ENCODE results near the gene EIF3J.

EIF3J gene

DNA sequence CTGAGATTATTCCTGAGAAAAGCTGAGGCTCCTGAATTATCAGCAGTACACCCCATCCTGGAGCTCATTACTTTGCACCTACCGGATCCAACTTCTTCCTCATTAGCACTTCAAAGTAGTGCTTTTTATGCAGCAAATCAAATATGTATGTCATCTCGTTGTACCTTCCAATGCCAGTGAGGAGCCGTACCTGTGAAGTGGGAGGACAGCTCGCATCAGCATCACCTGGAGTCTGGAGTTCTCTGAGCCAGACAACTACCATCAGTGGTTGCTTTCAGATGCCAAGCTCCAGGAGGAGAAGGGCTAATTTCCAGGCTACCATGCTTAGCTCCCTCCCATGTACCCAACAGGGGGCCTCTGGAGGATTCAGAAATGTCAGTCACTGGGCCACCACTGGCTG lies 32.4 kb downstream of the EIF3J start:
- Histone ChIP-seq H3K4me3 (ENCODE audit: low read length) (no peak overlapping the region), H3K27ac (ENCODE audit: low read depth, low read length) (no peak overlapping the region), H3K79me2 (ENCODE audit: control insufficient read depth, insufficient read depth, low read length) (no peaks in the 10 kb centered on the region), H3K18ac (ENCODE audit: low read length) (no peak overlapping the region), H3K9ac (ENCODE audit: low read length) (no peak overlapping the region), H3K36me3 (ENCODE audit: control insufficient read depth, insufficient read depth, low read length) (peaks cover 9% of the 10 kb centered on the region), H2BK15ac (replicated peaks; ENCODE audit: low read depth) (no peak overlapping the region), H3K56ac (ENCODE audit: low read length) (no peak overlapping the region), H3K23ac (ENCODE audit: low read length) (no peak overlapping the region), H3K4me1 (ENCODE audit: control insufficient read depth, low read depth, low read length) (no peaks in the 10 kb centered on the region), H3K4me2 (ENCODE audit: low read length) (no peak overlapping the region), H2BK5ac (ENCODE audit: low read length) (no peak overlapping the region), H3K4ac (ENCODE audit: low read depth, low read length) (no peak overlapping the region), H3K27me3 (ENCODE audit: insufficient read depth, low read length, poor library complexity) (no peaks in the 10 kb centered on the region), H4K8ac (ENCODE audit: low read depth, low read length) (no peak overlapping the region), H2BK120ac (ENCODE audit: low read depth, low read length) (no peak overlapping the region), H2AK5ac (ENCODE audit: low read length) (no peak overlapping the region), H3K79me1 (ENCODE audit: low read length) (no peaks in the 10 kb centered on the region), H4K5ac (ENCODE audit: low read length) (no peak overlapping the region)
- no CpG with 5 or more reads among the region's 4 CpGs for WGBS (ENCODE audit: extremely low coverage, insufficient coverage, low lambda C conversion rate)
- no peak for DNase-seq

DNA sequence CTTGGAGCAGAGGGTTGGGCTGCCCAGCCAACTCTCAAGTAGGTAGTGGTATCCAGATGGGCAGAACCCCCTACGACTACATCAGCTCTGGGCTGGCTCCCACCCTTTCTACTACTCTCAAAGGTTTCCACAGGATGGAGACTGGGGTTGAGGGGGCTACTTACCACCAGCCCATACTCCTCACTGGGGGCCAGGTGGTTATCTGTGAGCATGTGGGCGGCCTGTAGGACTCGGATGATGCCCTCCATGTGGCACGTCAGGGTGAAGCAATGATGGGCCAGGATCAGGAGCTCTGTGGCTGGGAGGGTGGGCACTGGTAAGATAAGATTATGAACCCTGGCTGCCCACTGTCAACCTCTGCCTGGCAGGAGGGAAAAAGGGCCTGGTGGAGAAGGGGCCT lies 33.4 kb downstream of the EIF3J start:
- WGBS (ENCODE audit: extremely low coverage, insufficient coverage, low lambda C conversion rate) = no CpG with 5 or more reads among the region's 4 CpGs

DNA sequence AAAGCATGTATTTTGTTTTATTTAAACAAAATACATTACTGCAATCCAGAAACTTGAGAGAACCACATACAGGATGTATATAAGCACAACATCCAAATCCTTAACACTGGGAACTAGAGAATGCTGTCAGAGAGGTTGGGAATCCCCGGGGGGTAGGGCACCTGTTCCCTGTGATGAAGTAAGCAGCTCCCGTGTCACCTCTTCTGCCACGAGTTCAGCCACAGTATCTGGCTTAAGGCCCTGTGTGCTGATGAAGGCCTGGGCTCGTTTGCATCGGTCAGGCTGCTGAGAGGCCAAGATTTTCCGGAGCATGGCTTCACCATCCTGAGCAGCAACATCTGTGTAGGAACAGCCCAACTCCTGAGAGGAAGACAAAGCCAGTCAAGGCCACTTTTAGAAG lies 36.4 kb downstream of the EIF3J start:
- no CpG with 5 or more reads among the region's 6 CpGs for WGBS (ENCODE audit: extremely low coverage, insufficient coverage, low lambda C conversion rate)
- no peak overlapping the region for H4K8ac ChIP-seq (ENCODE audit: low read depth, low read length)

More for the DNA sequence above, 33.4 kb downstream of the EIF3J start:
- Histone ChIP-seq H3K56ac (ENCODE audit: low read length) (no peak overlapping the region), H4K5ac (ENCODE audit: low read length) (no peak overlapping the region), H3K23ac (ENCODE audit: low read length) (no peak overlapping the region), H3K18ac (ENCODE audit: low read length) (no peak overlapping the region), H3K4me1 (ENCODE audit: control insufficient read depth, low read depth, low read length) (no peaks in the 10 kb centered on the region), H3K79me1 (ENCODE audit: low read length) (no peaks in the 10 kb centered on the region), H3K4ac (ENCODE audit: low read depth, low read length) (no peak overlapping the region), H2BK15ac (replicated peaks; ENCODE audit: low read depth) (no peak overlapping the region), H3K27me3 (ENCODE audit: insufficient read depth, low read length, poor library complexity) (no peaks in the 10 kb centered on the region), H3K27ac (ENCODE audit: low read depth, low read length) (no peak overlapping the region), H3K9ac (ENCODE audit: low read length) (no peak overlapping the region), H3K4me2 (ENCODE audit: low read length) (no peak overlapping the region), H2BK120ac (ENCODE audit: low read depth, low read length) (no peak overlapping the region), H3K79me2 (ENCODE audit: control insufficient read depth, insufficient read depth, low read length) (no peaks in the 10 kb centered on the region), H4K8ac (ENCODE audit: low read depth, low read length) (no peak overlapping the region), H2BK5ac (ENCODE audit: low read length) (no peak overlapping the region), H3K36me3 (ENCODE audit: control insufficient read depth, insufficient read depth, low read length) (peaks cover 8% of the 10 kb centered on the region), H3K4me3 (ENCODE audit: low read length) (no peak overlapping the region), H2AK5ac (ENCODE audit: low read length) (no peak overlapping the region)
- DNase-seq = no peak

GRCh38 chr15:44574734-44575133 lies 37.8 kb downstream of the EIF3J start:
- Histone ChIP-seq H2BK120ac (ENCODE audit: low read depth, low read length) (no peak overlapping the region), H4K5ac (ENCODE audit: low read length) (no peak overlapping the region), H2AK5ac (ENCODE audit: low read length) (no peak overlapping the region), H3K27ac (ENCODE audit: low read depth, low read length) (no peak overlapping the region), H3K79me2 (ENCODE audit: control insufficient read depth, insufficient read depth, low read length) (no peaks in the 10 kb centered on the region), H3K27me3 (ENCODE audit: insufficient read depth, low read length, poor library complexity) (no peaks in the 10 kb centered on the region), H3K23ac (ENCODE audit: low read length) (no peak overlapping the region), H3K56ac (ENCODE audit: low read length) (no peak overlapping the region), H3K4me1 (ENCODE audit: control insufficient read depth, low read depth, low read length) (no peaks in the 10 kb centered on the region), H4K8ac (ENCODE audit: low read depth, low read length) (no peak overlapping the region), H3K4ac (ENCODE audit: low read depth, low read length) (no peak overlapping the region), H3K9ac (ENCODE audit: low read length) (no peak overlapping the region), H3K4me3 (ENCODE audit: low read length) (no peak overlapping the region), H3K18ac (ENCODE audit: low read length) (no peak overlapping the region), H3K79me1 (ENCODE audit: low read length) (no peaks in the 10 kb centered on the region), H3K36me3 (ENCODE audit: control insufficient read depth, insufficient read depth, low read length) (peaks cover 1% of the 10 kb centered on the region), H2BK15ac (replicated peaks; ENCODE audit: low read depth) (no peak overlapping the region), H3K4me2 (ENCODE audit: low read length) (no peak overlapping the region), H2BK5ac (ENCODE audit: low read length) (no peak overlapping the region)
- WGBS (ENCODE audit: extremely low coverage, insufficient coverage, low lambda C conversion rate) = no CpG with 5 or more reads among the region's 1 CpG
- no peak for DNase-seq

More for the DNA sequence above, 36.4 kb downstream of the EIF3J start:
- no peaks in the 10 kb centered on the region for H3K79me2 ChIP-seq (ENCODE audit: control insufficient read depth, insufficient read depth, low read length)
- no peak overlapping the region for H3K23ac ChIP-seq (ENCODE audit: low read length)
- H3K18ac ChIP-seq (ENCODE audit: low read length) = no peak overlapping the region
- H3K36me3 ChIP-seq (ENCODE audit: control insufficient read depth, insufficient read depth, low read length) = peaks cover 4% of the 10 kb centered on the region
- H2BK5ac ChIP-seq (ENCODE audit: low read length) = no peak overlapping the region
- H2BK120ac ChIP-seq (ENCODE audit: low read depth, low read length) = no peak overlapping the region
- no peak overlapping the region for H3K27ac ChIP-seq (ENCODE audit: low read depth, low read length)
- no peaks in the 10 kb centered on the region for H3K79me1 ChIP-seq (ENCODE audit: low read length)
- no peak overlapping the region for H3K4ac ChIP-seq (ENCODE audit: low read depth, low read length)
- no peaks in the 10 kb centered on the region for H3K4me1 ChIP-seq (ENCODE audit: control insufficient read depth, low read depth, low read length)
- no peak overlapping the region for H3K9ac ChIP-seq (ENCODE audit: low read length)
- H3K4me3 ChIP-seq (ENCODE audit: low read length) = no peak overlapping the region
- no peak overlapping the region for H3K4me2 ChIP-seq (ENCODE audit: low read length)
- H2BK15ac ChIP-seq (replicated peaks; ENCODE audit: low read depth) = no peak overlapping the region
- no peak overlapping the region for H3K56ac ChIP-seq (ENCODE audit: low read length)
- no peak overlapping the region for H4K5ac ChIP-seq (ENCODE audit: low read length)
- no peaks in the 10 kb centered on the region for H3K27me3 ChIP-seq (ENCODE audit: insufficient read depth, low read length, poor library complexity)
- no peak overlapping the region for H2AK5ac ChIP-seq (ENCODE audit: low read length)
- DNase-seq = no peak

- no peak overlapping the region for H3K27ac ChIP-seq (ENCODE audit: low read depth, low read length)
- no peak overlapping the region for H3K56ac ChIP-seq (ENCODE audit: low read length)
- no peak overlapping the region for H3K4me3 ChIP-seq (ENCODE audit: low read length)
- no peak for DNase-seq
- H3K79me2 ChIP-seq (ENCODE audit: control insufficient read depth, insufficient read depth, low read length) = no peaks in the 10 kb centered on the region
- H3K36me3 ChIP-seq (ENCODE audit: control insufficient read depth, insufficient read depth, low read length) = peaks cover 3% of the 10 kb centered on the region
- no peak overlapping the region for H4K5ac ChIP-seq (ENCODE audit: low read length)
- no peak overlapping the region for H2AK5ac ChIP-seq (ENCODE audit: low read length)
- H3K4me1 ChIP-seq (ENCODE audit: control insufficient read depth, low read depth, low read length) = no peaks in the 10 kb centered on the region
- no peak overlapping the region for H2BK120ac ChIP-seq (ENCODE audit: low read depth, low read length)
- no peak overlapping the region for H3K23ac ChIP-seq (ENCODE audit: low read length)
- H4K8ac ChIP-seq (ENCODE audit: low read depth, low read length) = no peak overlapping the region
- H3K18ac ChIP-seq (ENCODE audit: low read length) = no peak overlapping the region
- no peaks in the 10 kb centered on the region for H3K79me1 ChIP-seq (ENCODE audit: low read length)
- H3K9ac ChIP-seq (ENCODE audit: low read length) = no peak overlapping the region
- WGBS (ENCODE audit: extremely low coverage, insufficient coverage, low lambda C conversion rate) = no CpG with 5 or more reads among the region's 2 CpGs
- no peak overlapping the region for H2BK15ac ChIP-seq (replicated peaks; ENCODE audit: low read depth)
- no peak overlapping the region for H3K4ac ChIP-seq (ENCODE audit: low read depth, low read length)
- H2BK5ac ChIP-seq (ENCODE audit: low read length) = no peak overlapping the region
- no peaks in the 10 kb centered on the region for H3K27me3 ChIP-seq (ENCODE audit: insufficient read depth, low read length, poor library complexity)
- H3K4me2 ChIP-seq (ENCODE audit: low read length) = no peak overlapping the region
Measured at GRCh38 chr15:44580105-44580504, 43.2 kb downstream of the EIF3J start.

GRCh38 chr15:44584162-44584749 lies 47.3 kb downstream of the EIF3J start:
- no peaks in the 10 kb centered on the region for H3K27me3 ChIP-seq (ENCODE audit: insufficient read depth, low read length, poor library complexity)
- no peak overlapping the region for H3K9ac ChIP-seq (ENCODE audit: low read length)
- no peak overlapping the region for H4K5ac ChIP-seq (ENCODE audit: low read length)
- no peak overlapping the region for H3K4ac ChIP-seq (ENCODE audit: low read depth, low read length)
- H3K27ac ChIP-seq (ENCODE audit: low read depth, low read length) = no peak overlapping the region
- H2BK120ac ChIP-seq (ENCODE audit: low read depth, low read length) = no peak overlapping the region
- H2AK5ac ChIP-seq (ENCODE audit: low read length) = no peak overlapping the region
- H3K79me2 ChIP-seq (ENCODE audit: control insufficient read depth, insufficient read depth, low read length) = no peaks in the 10 kb centered on the region
- H3K4me1 ChIP-seq (ENCODE audit: control insufficient read depth, low read depth, low read length) = no peaks in the 10 kb centered on the region
- H3K4me2 ChIP-seq (ENCODE audit: low read length) = no peak overlapping the region
- H3K79me1 ChIP-seq (ENCODE audit: low read length) = no peaks in the 10 kb centered on the region
- no peak overlapping the region for H3K18ac ChIP-seq (ENCODE audit: low read length)
- no peak overlapping the region for H3K4me3 ChIP-seq (ENCODE audit: low read length)
- WGBS (ENCODE audit: extremely low coverage, insufficient coverage, low lambda C conversion rate) = no CpG with 5 or more reads among the region's 5 CpGs
- peak; percentile 60 for DNase-seq
- H4K8ac ChIP-seq (ENCODE audit: low read depth, low read length) = no peak overlapping the region
- H3K23ac ChIP-seq (ENCODE audit: low read length) = no peak overlapping the region
- H2BK15ac ChIP-seq (replicated peaks; ENCODE audit: low read depth) = no peak overlapping the region
- H2BK5ac ChIP-seq (ENCODE audit: low read length) = no peak overlapping the region
- H3K36me3 ChIP-seq (ENCODE audit: control insufficient read depth, insufficient read depth, low read length) = peaks cover 3% of the 10 kb centered on the region
- no peak overlapping the region for H3K56ac ChIP-seq (ENCODE audit: low read length)

All from mesendoderm (in vitro differentiated cells).